ENCODE data around the gene GMCL1.

DNA sequence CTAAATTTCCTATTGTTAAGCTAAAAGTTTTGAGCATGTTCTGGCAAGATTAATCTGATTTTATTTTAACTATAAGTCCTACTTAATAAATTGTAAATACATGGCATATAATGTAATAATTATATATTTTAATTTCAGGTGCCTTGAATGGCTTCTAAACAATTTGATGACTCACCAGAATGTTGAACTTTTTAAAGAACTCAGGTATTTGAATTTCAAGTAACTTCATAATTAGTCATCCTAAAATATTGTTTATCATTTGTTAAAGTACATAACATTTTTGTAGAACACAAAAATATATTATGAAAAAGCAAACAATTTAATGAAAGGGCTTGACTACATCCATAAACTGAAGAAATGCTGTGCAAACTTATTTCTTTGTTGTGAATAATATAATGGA is 14.5 kb downstream of the GMCL1 start:
- TF ChIP-seq, protein P1, sequence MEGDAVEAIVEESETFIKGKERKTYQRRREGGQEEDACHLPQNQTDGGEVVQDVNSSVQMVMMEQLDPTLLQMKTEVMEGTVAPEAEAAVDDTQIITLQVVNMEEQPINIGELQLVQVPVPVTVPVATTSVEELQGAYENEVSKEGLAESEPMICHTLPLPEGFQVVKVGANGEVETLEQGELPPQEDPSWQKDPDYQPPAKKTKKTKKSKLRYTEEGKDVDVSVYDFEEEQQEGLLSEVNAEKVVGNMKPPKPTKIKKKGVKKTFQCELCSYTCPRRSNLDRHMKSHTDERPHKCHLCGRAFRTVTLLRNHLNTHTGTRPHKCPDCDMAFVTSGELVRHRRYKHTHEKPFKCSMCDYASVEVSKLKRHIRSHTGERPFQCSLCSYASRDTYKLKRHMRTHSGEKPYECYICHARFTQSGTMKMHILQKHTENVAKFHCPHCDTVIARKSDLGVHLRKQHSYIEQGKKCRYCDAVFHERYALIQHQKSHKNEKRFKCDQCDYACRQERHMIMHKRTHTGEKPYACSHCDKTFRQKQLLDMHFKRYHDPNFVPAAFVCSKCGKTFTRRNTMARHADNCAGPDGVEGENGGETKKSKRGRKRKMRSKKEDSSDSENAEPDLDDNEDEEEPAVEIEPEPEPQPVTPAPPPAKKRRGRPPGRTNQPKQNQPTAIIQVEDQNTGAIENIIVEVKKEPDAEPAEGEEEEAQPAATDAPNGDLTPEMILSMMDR (IDR thresholded peaks at IDR 0.05; ENCODE audit: insufficient read depth, low read length), result no peak
- TF ChIP-seq POLR2AphosphoS5 (IDR thresholded peaks at IDR 0.05; ENCODE audit: low read depth) (no peak), GABPA (IDR thresholded peaks at IDR 0.05; ENCODE audit: low read depth) (no peak)
- TF ChIP-seq, protein P2, sequence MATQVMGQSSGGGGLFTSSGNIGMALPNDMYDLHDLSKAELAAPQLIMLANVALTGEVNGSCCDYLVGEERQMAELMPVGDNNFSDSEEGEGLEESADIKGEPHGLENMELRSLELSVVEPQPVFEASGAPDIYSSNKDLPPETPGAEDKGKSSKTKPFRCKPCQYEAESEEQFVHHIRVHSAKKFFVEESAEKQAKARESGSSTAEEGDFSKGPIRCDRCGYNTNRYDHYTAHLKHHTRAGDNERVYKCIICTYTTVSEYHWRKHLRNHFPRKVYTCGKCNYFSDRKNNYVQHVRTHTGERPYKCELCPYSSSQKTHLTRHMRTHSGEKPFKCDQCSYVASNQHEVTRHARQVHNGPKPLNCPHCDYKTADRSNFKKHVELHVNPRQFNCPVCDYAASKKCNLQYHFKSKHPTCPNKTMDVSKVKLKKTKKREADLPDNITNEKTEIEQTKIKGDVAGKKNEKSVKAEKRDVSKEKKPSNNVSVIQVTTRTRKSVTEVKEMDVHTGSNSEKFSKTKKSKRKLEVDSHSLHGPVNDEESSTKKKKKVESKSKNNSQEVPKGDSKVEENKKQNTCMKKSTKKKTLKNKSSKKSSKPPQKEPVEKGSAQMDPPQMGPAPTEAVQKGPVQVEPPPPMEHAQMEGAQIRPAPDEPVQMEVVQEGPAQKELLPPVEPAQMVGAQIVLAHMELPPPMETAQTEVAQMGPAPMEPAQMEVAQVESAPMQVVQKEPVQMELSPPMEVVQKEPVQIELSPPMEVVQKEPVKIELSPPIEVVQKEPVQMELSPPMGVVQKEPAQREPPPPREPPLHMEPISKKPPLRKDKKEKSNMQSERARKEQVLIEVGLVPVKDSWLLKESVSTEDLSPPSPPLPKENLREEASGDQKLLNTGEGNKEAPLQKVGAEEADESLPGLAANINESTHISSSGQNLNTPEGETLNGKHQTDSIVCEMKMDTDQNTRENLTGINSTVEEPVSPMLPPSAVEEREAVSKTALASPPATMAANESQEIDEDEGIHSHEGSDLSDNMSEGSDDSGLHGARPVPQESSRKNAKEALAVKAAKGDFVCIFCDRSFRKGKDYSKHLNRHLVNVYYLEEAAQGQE (IDR thresholded peaks at IDR 0.05; ENCODE audit: insufficient replicate concordance, low read depth), result no peak
